ENCODE measurements around the gene CELF2. TPM values are rescaled to one million over a fixed set of nuclear protein-coding genes. Genes with fewer than 3 reads are reported as not detected.

The CELF2 gene
- total RNA-seq, 1 experiment from 2014 or later: 28.7 TPM

DNA sequence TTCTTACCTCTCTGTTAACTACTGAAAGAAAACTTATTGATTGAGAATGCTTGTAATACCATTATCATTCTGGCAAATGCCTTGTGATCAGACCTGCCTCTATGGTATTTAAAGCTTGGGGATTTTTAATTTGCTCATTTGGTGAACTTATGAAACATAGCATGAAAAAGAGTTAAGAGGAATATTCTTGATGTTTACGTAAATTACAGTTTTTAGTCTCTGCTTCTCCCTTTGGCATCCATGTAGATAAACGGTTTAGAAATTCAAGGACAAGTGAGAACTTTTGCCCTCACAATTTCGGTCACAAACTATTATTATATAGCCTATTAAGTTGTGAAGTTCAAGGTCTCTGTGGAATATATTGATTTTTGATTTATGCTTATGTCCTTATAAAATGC is 11.2 kb upstream of the CELF2 start:
- no peak overlapping the region for H2BK15ac ChIP-seq (ENCODE audit: low read depth, low read length)
- H3K18ac ChIP-seq (ENCODE audit: insufficient read length, low read depth, low read length): no peak overlapping the region
- Mint-ChIP-seq H3K4me3 (no peak overlapping the region), H3K27ac (no peak overlapping the region), H3K27me3 (ENCODE audit: low read depth) (peaks cover 1% of the 10 kb centered on the region; the same call in 1 of the 2 replicates), H3K36me3 (ENCODE audit: insufficient read depth in 1 of 3, low read depth in 3 of 3) (no peaks in the 10 kb centered on the region), H3K9me3 (no peaks in the 10 kb centered on the region), H3K4me1 (peaks cover 9 to 15% of the 10 kb centered on the region in 2 experiments)
- H3K27me3 ChIP-seq (ENCODE audit: insufficient read depth, low read length): no peaks in the 10 kb centered on the region
- no peaks in the 10 kb centered on the region for H4K20me1 ChIP-seq (ENCODE audit: control insufficient read depth, insufficient read depth, insufficient read length)
- no peak overlapping the region for H3K4ac ChIP-seq (ENCODE audit: low read depth, low read length)
- H2BK20ac ChIP-seq (ENCODE audit: low read depth, low read length, poor library complexity, severe bottlenecking): no peak overlapping the region
- H3K27ac ChIP-seq (ENCODE audit: insufficient read length, low read depth, low read length): no peak overlapping the region
- H3K14ac ChIP-seq (ENCODE audit: insufficient read depth, low read length): no peak overlapping the region
- no peak overlapping the region for H2BK5ac ChIP-seq (ENCODE audit: insufficient read length, low read length)
- no peaks in the 10 kb centered on the region for H3K9me3 ChIP-seq (ENCODE audit: control insufficient read depth, low read depth, low read length)
- H3K23me2 ChIP-seq (ENCODE audit: insufficient read length, low read depth, low read length, poor library complexity, severe bottlenecking): no peaks in the 10 kb centered on the region
- H3K79me1 ChIP-seq (ENCODE audit: insufficient read depth, low read depth, low read length, poor library complexity, severe bottlenecking): no peaks in the 10 kb centered on the region
- H2AK5ac ChIP-seq (ENCODE audit: insufficient read length, low read length): no peak overlapping the region
- no CpG with 5 or more reads among the region's 3 CpGs for WGBS (ENCODE audit: extremely low coverage, insufficient read length, low lambda C conversion rate)
- H2BK12ac ChIP-seq (ENCODE audit: insufficient read length, low read depth, low read length): no peak overlapping the region
- no peak overlapping the region for H3K56ac ChIP-seq (ENCODE audit: insufficient read length, low read depth, low read length)
- no peak overlapping the region for H2BK120ac ChIP-seq (ENCODE audit: low read depth, low read length, poor library complexity, severe bottlenecking)
- no peak for TF ChIP-seq CTCF (conservative IDR thresholded peaks at IDR 0.05)
- H3K4me2 ChIP-seq (ENCODE audit: insufficient read depth, insufficient read length, low read length): no peak overlapping the region
- H2AFZ ChIP-seq (ENCODE audit: low read length): no peak overlapping the region
- no peak overlapping the region for H4K5ac ChIP-seq (ENCODE audit: insufficient read length, low read depth, low read length)
- no peak overlapping the region for H3K23ac ChIP-seq (ENCODE audit: insufficient read length, low read depth, low read length)
- no peak overlapping the region for H4K91ac ChIP-seq (ENCODE audit: insufficient read length, low read depth, low read length)
- H3K79me2 ChIP-seq (ENCODE audit: insufficient read depth, low read length): no peaks in the 10 kb centered on the region
- H3K9ac ChIP-seq (ENCODE audit: extremely low read depth, insufficient read length, low read length): no peak overlapping the region
- H3K4me1 ChIP-seq (ENCODE audit: insufficient read depth, low read length): no peaks in the 10 kb centered on the region; the same call in 1 of the 2 replicates
- DNase-seq: no peak
- H4K8ac ChIP-seq (replicated peaks; ENCODE audit: insufficient read length, low read depth, low read length): no peak overlapping the region
- no peak overlapping the region for H3T11ph ChIP-seq (ENCODE audit: low read length)
